B cell (primary cell): ENCODE measurements around the gene MYH7.

Experiments
- EZH2 ChIP-seq: IDR thresholded peaks from 2 replicates; pipeline ENCODE4 v1.6.1; 2012; ENCODE audit warnings: borderline replicate concordance, low read depth, mild to moderate bottlenecking, moderate library complexity, low read length; ENCODE audit not compliant: insufficient read depth, poor library complexity, severe bottlenecking
- TF ChIP-seq, protein P1 (sequence below): fragments of 200-600 bp; IDR thresholded peaks from one replicate; pipeline ENCODE4 v1.8.0; 2022; ENCODE audit warnings: antibody characterized with exemption, mild to moderate bottlenecking

DNA sequence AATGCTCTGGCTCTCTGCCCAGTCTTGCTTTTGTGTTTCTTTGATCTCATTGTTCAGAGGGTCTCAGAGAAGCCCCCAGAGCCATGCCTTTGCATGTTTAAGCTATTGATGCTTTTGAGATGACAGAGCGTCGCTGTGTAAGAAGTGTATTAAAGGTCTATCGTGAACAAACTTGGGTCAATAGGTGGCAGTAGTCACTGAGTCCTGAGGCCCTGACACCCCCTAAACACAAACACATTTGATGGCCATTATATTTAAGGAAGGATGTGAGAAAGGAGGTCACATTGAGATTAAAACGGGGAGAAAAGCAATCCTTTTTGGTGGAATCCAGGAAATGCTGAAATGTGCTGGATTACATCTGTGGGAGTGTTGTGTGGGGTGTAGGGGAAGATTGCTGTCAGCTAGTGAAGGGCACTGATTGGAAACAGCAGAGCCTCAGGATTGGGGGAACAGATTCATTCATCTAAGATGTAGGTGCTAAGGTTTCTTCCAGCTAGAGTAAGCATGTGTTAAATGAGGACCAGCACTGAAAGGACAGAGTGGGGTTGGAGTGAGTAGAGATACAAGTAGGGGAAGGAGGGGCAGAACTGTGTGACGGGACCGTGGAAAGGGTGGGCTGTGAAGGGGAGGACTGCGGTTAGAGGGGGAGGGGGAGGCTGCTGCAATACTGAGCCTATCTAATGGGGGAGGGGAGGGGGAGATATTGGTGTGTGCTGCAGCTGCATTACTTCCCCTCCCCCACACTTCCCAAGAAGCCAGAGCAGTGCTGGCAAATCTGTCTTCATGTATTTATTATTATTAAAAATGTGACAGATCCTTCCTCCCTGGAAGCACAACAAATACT is 46.7 kb upstream of the MYH7 start:
- TF ChIP-seq, protein P1, sequence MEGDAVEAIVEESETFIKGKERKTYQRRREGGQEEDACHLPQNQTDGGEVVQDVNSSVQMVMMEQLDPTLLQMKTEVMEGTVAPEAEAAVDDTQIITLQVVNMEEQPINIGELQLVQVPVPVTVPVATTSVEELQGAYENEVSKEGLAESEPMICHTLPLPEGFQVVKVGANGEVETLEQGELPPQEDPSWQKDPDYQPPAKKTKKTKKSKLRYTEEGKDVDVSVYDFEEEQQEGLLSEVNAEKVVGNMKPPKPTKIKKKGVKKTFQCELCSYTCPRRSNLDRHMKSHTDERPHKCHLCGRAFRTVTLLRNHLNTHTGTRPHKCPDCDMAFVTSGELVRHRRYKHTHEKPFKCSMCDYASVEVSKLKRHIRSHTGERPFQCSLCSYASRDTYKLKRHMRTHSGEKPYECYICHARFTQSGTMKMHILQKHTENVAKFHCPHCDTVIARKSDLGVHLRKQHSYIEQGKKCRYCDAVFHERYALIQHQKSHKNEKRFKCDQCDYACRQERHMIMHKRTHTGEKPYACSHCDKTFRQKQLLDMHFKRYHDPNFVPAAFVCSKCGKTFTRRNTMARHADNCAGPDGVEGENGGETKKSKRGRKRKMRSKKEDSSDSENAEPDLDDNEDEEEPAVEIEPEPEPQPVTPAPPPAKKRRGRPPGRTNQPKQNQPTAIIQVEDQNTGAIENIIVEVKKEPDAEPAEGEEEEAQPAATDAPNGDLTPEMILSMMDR: no peak
- TF ChIP-seq EZH2: no peak
